H1 (cell line): ENCODE data around the gene NLRX1. TPM values are rescaled to one million over a fixed set of nuclear protein-coding genes. Genes with fewer than 3 reads are reported as not detected.

Experiments used
- SP1 ChIP-seq: IDR thresholded peaks from 2 replicates; pipeline ENCODE4 v1.6.1; 2011; ENCODE audit warnings: low read depth, low read length
- SP2 ChIP-seq: IDR thresholded peaks from 2 replicates; pipeline ENCODE4 v1.6.1; 2012; ENCODE audit warnings: mild to moderate bottlenecking, low read length, inconsistent platforms
- SP4 ChIP-seq: IDR thresholded peaks from 2 replicates; pipeline ENCODE4 v1.6.1; 2012; ENCODE audit warnings: low read length, inconsistent platforms
- TAF1 ChIP-seq: IDR thresholded peaks from 2 replicates; pipeline ENCODE4 v1.6.1; 2011; ENCODE audit warnings: mild to moderate bottlenecking, low read depth, low read length
- polyA plus RNA-seq, 7 experiments: library from polyadenylated mRNA; depleted of rRNA in 3 of 7; stranded (reverse) in 5 of 7; unstranded in 2 of 7; fragments of >200 nt in 5 of 7; fragments of 200-250 nt in 2 of 7; gene quantifications; 1 replicate in 5 of 7; 2 replicates in 1 of 7; 4 replicates in 1 of 7; pipeline versions ENCODE4 v1.2.1 to v1.2.3, GENCODE V29; 2011 to 2013; ENCODE audit warnings: missing spikeins in 2 of 7, mixed read lengths in 2 of 7
- total RNA-seq: library from RNA; stranded (reverse); fragmentation: NEBNext Ultra II Directional; extraction: Animal tissue kit (Norgen Biotek cat#: 25700); gene quantifications from 2 replicates; pipeline ENCODE4 v1.2.1, GENCODE V29; 2021
- TF ChIP-seq, protein P1 (sequence below): fragments of 300-600 bp; sonication (generic); IDR thresholded peaks from 2 replicates; pipeline ENCODE4 v1.7.1; 2012; ENCODE audit warnings: low read length, moderate library complexity, mild to moderate bottlenecking, inconsistent platforms; ENCODE audit not compliant: insufficient replicate concordance
- TF ChIP-seq, protein P2 (sequence below), 3 experiments: IDR thresholded peaks; 1 replicate in 2 of 3; 2 replicates in 1 of 3; pipeline versions ENCODE4 v1.5.1 to v1.6.1; 2011; ENCODE audit warnings: low read length in 3 of 3, mild to moderate bottlenecking in 3 of 3, inconsistent platforms in 2 of 3, low read depth in 1 of 3, moderate library complexity in 1 of 3; ENCODE audit not compliant: insufficient read depth in 1 of 3; ENCODE audit errors: control extremely low read depth in 1 of 3

Gene NLRX1
- total and polyA plus RNA-seq, 2 of the 8 experiments (the other 6 are each of a cell fraction or from before 2014, with no cell fraction given), result 13.2 to 18.6 TPM

DNA sequence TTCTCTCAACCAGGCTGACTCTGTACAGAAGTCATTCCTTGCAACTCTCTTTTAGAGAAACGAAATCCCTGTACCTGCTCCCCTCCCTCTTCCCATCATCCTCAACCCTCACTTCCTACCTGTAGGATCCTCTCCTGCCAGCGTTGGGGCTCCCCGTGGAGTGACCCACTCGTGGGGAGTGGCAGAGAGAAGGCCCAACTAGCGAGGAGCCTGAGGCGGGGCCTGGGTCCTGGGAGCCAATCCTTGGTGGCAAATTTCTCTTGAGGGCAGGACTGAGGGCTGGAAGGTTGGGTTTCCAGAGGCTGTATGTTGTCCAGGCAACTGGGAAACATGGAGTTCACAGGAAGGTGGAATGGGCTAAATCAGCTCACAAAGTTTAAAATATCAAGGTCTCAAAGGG, 27.2 kb downstream of the NLRX1 start (continued):
- TF ChIP-seq, protein P1, sequence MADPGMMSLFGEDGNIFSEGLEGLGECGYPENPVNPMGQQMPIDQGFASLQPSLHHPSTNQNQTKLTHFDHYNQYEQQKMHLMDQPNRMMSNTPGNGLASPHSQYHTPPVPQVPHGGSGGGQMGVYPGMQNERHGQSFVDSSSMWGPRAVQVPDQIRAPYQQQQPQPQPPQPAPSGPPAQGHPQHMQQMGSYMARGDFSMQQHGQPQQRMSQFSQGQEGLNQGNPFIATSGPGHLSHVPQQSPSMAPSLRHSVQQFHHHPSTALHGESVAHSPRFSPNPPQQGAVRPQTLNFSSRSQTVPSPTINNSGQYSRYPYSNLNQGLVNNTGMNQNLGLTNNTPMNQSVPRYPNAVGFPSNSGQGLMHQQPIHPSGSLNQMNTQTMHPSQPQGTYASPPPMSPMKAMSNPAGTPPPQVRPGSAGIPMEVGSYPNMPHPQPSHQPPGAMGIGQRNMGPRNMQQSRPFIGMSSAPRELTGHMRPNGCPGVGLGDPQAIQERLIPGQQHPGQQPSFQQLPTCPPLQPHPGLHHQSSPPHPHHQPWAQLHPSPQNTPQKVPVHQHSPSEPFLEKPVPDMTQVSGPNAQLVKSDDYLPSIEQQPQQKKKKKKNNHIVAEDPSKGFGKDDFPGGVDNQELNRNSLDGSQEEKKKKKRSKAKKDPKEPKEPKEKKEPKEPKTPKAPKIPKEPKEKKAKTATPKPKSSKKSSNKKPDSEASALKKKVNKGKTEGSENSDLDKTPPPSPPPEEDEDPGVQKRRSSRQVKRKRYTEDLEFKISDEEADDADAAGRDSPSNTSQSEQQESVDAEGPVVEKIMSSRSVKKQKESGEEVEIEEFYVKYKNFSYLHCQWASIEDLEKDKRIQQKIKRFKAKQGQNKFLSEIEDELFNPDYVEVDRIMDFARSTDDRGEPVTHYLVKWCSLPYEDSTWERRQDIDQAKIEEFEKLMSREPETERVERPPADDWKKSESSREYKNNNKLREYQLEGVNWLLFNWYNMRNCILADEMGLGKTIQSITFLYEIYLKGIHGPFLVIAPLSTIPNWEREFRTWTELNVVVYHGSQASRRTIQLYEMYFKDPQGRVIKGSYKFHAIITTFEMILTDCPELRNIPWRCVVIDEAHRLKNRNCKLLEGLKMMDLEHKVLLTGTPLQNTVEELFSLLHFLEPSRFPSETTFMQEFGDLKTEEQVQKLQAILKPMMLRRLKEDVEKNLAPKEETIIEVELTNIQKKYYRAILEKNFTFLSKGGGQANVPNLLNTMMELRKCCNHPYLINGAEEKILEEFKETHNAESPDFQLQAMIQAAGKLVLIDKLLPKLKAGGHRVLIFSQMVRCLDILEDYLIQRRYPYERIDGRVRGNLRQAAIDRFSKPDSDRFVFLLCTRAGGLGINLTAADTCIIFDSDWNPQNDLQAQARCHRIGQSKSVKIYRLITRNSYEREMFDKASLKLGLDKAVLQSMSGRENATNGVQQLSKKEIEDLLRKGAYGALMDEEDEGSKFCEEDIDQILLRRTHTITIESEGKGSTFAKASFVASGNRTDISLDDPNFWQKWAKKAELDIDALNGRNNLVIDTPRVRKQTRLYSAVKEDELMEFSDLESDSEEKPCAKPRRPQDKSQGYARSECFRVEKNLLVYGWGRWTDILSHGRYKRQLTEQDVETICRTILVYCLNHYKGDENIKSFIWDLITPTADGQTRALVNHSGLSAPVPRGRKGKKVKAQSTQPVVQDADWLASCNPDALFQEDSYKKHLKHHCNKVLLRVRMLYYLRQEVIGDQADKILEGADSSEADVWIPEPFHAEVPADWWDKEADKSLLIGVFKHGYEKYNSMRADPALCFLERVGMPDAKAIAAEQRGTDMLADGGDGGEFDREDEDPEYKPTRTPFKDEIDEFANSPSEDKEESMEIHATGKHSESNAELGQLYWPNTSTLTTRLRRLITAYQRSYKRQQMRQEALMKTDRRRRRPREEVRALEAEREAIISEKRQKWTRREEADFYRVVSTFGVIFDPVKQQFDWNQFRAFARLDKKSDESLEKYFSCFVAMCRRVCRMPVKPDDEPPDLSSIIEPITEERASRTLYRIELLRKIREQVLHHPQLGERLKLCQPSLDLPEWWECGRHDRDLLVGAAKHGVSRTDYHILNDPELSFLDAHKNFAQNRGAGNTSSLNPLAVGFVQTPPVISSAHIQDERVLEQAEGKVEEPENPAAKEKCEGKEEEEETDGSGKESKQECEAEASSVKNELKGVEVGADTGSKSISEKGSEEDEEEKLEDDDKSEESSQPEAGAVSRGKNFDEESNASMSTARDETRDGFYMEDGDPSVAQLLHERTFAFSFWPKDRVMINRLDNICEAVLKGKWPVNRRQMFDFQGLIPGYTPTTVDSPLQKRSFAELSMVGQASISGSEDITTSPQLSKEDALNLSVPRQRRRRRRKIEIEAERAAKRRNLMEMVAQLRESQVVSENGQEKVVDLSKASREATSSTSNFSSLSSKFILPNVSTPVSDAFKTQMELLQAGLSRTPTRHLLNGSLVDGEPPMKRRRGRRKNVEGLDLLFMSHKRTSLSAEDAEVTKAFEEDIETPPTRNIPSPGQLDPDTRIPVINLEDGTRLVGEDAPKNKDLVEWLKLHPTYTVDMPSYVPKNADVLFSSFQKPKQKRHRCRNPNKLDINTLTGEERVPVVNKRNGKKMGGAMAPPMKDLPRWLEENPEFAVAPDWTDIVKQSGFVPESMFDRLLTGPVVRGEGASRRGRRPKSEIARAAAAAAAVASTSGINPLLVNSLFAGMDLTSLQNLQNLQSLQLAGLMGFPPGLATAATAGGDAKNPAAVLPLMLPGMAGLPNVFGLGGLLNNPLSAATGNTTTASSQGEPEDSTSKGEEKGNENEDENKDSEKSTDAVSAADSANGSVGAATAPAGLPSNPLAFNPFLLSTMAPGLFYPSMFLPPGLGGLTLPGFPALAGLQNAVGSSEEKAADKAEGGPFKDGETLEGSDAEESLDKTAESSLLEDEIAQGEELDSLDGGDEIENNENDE, result no peak
- TF ChIP-seq TAF1, result no peak
- peak; percentile 97 for TF ChIP-seq SP1
- TF ChIP-seq, protein P2, sequence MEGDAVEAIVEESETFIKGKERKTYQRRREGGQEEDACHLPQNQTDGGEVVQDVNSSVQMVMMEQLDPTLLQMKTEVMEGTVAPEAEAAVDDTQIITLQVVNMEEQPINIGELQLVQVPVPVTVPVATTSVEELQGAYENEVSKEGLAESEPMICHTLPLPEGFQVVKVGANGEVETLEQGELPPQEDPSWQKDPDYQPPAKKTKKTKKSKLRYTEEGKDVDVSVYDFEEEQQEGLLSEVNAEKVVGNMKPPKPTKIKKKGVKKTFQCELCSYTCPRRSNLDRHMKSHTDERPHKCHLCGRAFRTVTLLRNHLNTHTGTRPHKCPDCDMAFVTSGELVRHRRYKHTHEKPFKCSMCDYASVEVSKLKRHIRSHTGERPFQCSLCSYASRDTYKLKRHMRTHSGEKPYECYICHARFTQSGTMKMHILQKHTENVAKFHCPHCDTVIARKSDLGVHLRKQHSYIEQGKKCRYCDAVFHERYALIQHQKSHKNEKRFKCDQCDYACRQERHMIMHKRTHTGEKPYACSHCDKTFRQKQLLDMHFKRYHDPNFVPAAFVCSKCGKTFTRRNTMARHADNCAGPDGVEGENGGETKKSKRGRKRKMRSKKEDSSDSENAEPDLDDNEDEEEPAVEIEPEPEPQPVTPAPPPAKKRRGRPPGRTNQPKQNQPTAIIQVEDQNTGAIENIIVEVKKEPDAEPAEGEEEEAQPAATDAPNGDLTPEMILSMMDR (IDR thresholded peaks at IDR 0.05; ENCODE audit: control extremely low read depth in 1 of 3, insufficient read depth in 1 of 3, low read depth in 1 of 3, low read length in 3 of 3), result no peak
- peak; percentile 78 for TF ChIP-seq SP2
- TF ChIP-seq SP4, result 0 out of 2 replicates have a peak, but pooled peaks have one; percentile 37
- TF ChIP-seq, all 59 proteins: peak for 4
